BLaER1 treated with 17β-estradiol and CSF1 and Interleukin-3, amounts not matched to agents 10 nM and 100 nM (cell line): ENCODE results near the gene MAJIN.

Experiments
- H3K27ac ChIP-seq, 11 experiments: shearing (Covaris generic); formaldehyde crosslinking; 2 replicates each; pipeline ENCODE4 v1.8.1; 2022
- H3K27me3 ChIP-seq, 11 experiments: shearing (Covaris generic); formaldehyde crosslinking; 2 replicates each; pipeline ENCODE4 v1.8.1; 2022
- H3K36me3 ChIP-seq, 11 experiments: shearing (Covaris generic); formaldehyde crosslinking; 2 replicates each; pipeline ENCODE4 v1.8.1; 2022
- H3K4me1 ChIP-seq, 10 experiments: shearing (Covaris generic); formaldehyde crosslinking; 2 replicates each; pipeline ENCODE4 v1.8.1; 2022
- H3K4me2 ChIP-seq, 11 experiments: shearing (Covaris generic); formaldehyde crosslinking; 2 replicates each; pipeline ENCODE4 v1.8.1; 2022
- H3K4me3 ChIP-seq, 10 experiments: shearing (Covaris generic); formaldehyde crosslinking; 2 replicates each; pipeline ENCODE4 v1.8.1; 2022
- H3K9ac ChIP-seq, 11 experiments: shearing (Covaris generic); formaldehyde crosslinking; 2 replicates each; pipeline ENCODE4 v1.8.1; 2022
- H3K9me3 ChIP-seq, 11 experiments: shearing (Covaris generic); formaldehyde crosslinking; replicated peaks in 1 of 11; 2 replicates each; pipeline ENCODE4 v1.8.1; 2022
- H4K20me1 ChIP-seq, 11 experiments: shearing (Covaris generic); formaldehyde crosslinking; 2 replicates each; pipeline ENCODE4 v1.8.1; 2022
- Cebpa-rat ChIP-seq, 11 experiments: shearing (Covaris generic); IDR thresholded peaks; 2 replicates each; pipeline ENCODE4 v1.8.1; 2022

The MAJIN gene

DNA sequence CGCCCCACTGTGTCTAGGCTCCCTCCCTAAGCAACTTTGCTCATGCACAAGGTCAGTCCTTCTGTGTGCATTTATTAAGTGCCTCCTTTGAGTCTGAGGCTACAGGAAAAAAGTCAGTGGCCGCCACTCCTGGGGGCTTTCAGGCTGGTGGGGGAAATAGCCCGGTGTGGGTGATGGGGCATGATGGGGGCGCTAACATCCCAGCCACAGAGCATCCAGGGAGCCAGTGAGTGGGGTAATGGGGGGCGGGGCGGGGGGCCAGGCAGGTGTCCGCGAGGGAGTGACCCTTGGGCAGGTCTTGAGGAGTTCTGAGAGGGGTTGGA, 83.5 kb downstream of the MAJIN start:
- Histone ChIP-seq H3K9me3 (no peaks in the 10 kb centered on the region), H3K9ac (peak overlapping the region in 9 of 11 experiments; percentile 35 to 79 (median 69); a peak in 17 of 22 replicates)

More for the DNA sequence above, 83.5 kb downstream of the MAJIN start:
- peak overlapping the region in 5 of 10 experiments; percentile 5 to 46 (median 26); a peak in 6 of 20 replicates for H3K4me3 ChIP-seq
- H3K4me1 ChIP-seq = peaks cover 68 to 96% (median 95%) of the 10 kb centered on the region in 10 experiments
- no peaks in the 10 kb centered on the region for H3K36me3 ChIP-seq
- H3K4me2 ChIP-seq = peak overlapping the region; percentile 81 to 97 (median 87)
- H3K27ac ChIP-seq = peak overlapping the region in 9 of 11 experiments; percentile 36 to 83 (median 68); a peak in 17 of 22 replicates
- no peaks in the 10 kb centered on the region for H3K27me3 ChIP-seq
- H4K20me1 ChIP-seq = no peaks in the 10 kb centered on the region; a peak in 1 of 22 replicates
- no peak for TF ChIP-seq Cebpa-rat (IDR thresholded peaks at IDR 0.05)
